RKO (cell line): ENCODE data around the gene KCNMB1.

Source experiments
- DNase-seq: peaks from one replicate; pipeline ENCODE4 v3.0.0-alpha.2; 2016; ENCODE audit warnings: low spot score

The KCNMB1 gene

GRCh38 chr5:170414786-170415185 lies 25.6 kb upstream of the KCNMB1 start:
- no peak for DNase-seq

GRCh38 chr5:170413897-170414296 lies 24.7 kb upstream of the KCNMB1 start:
- DNase-seq: no peak

- DNase-seq: no peak
Observed at GRCh38 chr5:170411100-170411499, 21.9 kb upstream of the KCNMB1 start.

GRCh38 chr5:170410401-170410800 lies 21.2 kb upstream of the KCNMB1 start:
- DNase-seq: no peak

- DNase-seq: no peak
Observed at GRCh38 chr5:170408877-170409660, 19.9 kb upstream of the KCNMB1 start.

GRCh38 chr5:170408226-170408625 lies 19.1 kb upstream of the KCNMB1 start:
- DNase-seq: no peak

GRCh38 chr5:170407062-170407461 lies 17.9 kb upstream of the KCNMB1 start:
- DNase-seq: no peak

- DNase-seq: no peak
Observed at GRCh38 chr5:170405817-170406216, 16.6 kb upstream of the KCNMB1 start.

- peak; percentile 18 for DNase-seq
Observed at GRCh38 chr5:170404398-170404797, 15.2 kb upstream of the KCNMB1 start.

GRCh38 chr5:170403675-170404074 lies 14.5 kb upstream of the KCNMB1 start:
- no peak for DNase-seq

- DNase-seq: no peak
Observed at GRCh38 chr5:170402508-170402907, 13.3 kb upstream of the KCNMB1 start.

GRCh38 chr5:170397059-170397458 lies 7.9 kb upstream of the KCNMB1 start:
- no peak for DNase-seq

GRCh38 chr5:170393958-170394357 lies 4.8 kb upstream of the KCNMB1 start:
- no peak for DNase-seq

- DNase-seq: no peak
Observed at GRCh38 chr5:170393235-170393634, 4.1 kb upstream of the KCNMB1 start.

- no peak for DNase-seq
Observed at GRCh38 chr5:170390472-170390871, 1.3 kb upstream of the KCNMB1 start.

GRCh38 chr5:170389550-170389892 lies 354 bp upstream of the KCNMB1 start:
- no peak for DNase-seq

- no peak for DNase-seq
Observed at GRCh38 chr5:170387775-170388639, 1.2 kb downstream of the KCNMB1 start.

GRCh38 chr5:170386743-170387395 lies 2.3 kb downstream of the KCNMB1 start:
- DNase-seq: no peak

- no peak for DNase-seq
Observed at GRCh38 chr5:170383227-170383626, 5.9 kb downstream of the KCNMB1 start.

GRCh38 chr5:170382790-170383189 lies 6.4 kb downstream of the KCNMB1 start:
- no peak for DNase-seq

GRCh38 chr5:170380361-170380951 lies 8.7 kb downstream of the KCNMB1 start:
- no peak for DNase-seq

GRCh38 chr5:170378740-170379139 lies 10.4 kb downstream of the KCNMB1 start:
- no peak for DNase-seq
